ENCODE data around the gene FASN.

Gene FASN

DNA sequence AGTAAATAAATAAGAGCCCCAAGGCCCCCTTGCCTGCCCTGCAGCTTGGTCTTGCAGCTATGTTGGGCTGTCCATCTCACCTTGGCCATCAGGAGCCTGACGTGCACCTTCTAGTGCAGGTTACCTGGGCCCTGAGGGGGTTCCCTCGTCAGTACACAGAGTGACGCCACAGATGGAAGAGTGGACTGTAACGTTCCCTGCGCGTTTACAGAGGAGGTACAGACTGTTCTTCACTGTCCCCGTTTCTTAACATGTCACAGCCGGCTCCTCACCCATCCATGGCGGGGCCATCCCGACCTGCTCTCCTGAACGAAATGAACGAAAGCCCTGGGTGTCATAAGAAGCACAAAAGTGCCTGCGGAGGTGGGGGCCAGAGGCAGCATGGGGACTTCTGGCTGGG is 15.9 kb upstream of the FASN start:
- TF ChIP-seq, protein P1, sequence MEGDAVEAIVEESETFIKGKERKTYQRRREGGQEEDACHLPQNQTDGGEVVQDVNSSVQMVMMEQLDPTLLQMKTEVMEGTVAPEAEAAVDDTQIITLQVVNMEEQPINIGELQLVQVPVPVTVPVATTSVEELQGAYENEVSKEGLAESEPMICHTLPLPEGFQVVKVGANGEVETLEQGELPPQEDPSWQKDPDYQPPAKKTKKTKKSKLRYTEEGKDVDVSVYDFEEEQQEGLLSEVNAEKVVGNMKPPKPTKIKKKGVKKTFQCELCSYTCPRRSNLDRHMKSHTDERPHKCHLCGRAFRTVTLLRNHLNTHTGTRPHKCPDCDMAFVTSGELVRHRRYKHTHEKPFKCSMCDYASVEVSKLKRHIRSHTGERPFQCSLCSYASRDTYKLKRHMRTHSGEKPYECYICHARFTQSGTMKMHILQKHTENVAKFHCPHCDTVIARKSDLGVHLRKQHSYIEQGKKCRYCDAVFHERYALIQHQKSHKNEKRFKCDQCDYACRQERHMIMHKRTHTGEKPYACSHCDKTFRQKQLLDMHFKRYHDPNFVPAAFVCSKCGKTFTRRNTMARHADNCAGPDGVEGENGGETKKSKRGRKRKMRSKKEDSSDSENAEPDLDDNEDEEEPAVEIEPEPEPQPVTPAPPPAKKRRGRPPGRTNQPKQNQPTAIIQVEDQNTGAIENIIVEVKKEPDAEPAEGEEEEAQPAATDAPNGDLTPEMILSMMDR (IDR thresholded peaks at IDR 0.05) = no peak

DNA sequence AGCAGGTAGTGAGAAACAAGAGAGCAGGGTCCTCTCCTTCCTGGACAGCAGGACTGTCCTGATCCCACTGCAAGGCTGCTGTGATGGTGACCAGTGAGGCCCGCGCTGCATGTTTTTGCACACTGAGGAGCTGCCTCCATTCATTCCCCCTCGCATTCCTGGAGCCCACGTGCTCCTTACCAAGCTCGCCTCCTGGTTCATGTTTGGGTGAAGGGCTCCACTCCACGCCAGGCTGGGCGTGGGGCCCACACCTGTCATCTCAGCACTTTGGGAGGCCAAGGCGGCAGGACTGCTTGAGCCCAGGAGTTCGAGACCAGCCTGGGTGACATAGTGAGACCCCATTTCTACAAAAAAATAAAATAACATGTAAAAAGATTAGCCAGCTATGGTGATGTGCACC is 15.4 kb upstream of the FASN start:
- TF ChIP-seq, protein P1 (IDR thresholded peaks at IDR 0.05) = no peak

DNA sequence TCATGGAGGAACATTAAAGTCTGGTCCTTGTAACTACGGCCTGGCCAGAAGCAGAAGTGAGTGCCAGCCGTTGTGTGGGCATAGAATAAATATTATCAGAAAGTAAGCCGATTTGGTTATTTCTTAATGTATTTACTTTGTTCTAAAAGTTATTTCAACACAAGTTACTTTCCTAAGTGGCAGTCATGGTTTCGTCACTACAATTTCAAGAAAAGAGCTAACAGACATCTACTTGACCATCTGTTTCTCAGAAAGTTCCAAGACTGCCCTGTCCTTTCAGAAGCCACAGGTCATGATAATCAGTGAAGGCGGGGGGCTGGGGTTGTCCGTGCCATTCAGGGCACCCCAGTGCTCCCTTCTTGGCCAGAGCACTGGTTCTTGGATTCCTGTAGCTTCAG is 14.9 kb upstream of the FASN start:
- TF ChIP-seq, protein P1 (IDR thresholded peaks at IDR 0.05) = no peak

DNA sequence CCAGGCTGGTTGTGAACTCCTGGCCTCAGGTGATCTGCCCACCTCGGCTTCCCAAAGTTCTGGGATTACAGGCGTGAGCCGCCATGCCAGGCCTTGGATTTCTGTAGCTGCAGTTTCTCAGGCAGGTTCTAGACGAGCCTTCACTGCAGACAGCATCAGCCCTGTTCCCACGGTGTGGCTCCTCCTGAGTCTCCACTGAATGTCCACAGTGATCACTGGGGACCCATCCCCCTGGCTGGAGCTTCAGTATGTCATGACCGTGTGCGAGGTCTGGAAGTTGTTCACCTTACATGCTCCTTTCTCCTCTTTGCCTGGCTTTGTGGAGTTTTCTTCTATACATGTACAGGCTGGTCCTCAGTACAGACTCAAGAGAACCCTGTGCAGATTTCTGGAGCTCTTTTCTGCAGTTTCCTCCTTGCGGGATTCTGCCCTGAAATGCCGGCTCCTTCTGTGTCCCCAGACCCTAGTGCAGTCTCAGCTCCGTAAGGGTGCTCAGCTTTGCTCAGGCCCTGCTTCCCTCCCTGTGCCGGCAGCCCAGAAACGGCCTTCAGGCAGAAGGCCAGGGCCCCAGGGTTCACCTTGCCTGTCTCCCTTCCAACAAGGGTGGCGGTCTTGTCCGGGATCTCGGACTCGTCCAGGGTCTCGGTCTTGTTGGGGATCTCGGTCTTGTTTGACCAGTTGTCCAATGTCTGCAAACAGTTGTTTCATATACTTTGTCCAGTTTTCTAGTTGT is 14.3 kb upstream of the FASN start:
- TF ChIP-seq, protein P1 (IDR thresholded peaks at IDR 0.05) = no peak

DNA sequence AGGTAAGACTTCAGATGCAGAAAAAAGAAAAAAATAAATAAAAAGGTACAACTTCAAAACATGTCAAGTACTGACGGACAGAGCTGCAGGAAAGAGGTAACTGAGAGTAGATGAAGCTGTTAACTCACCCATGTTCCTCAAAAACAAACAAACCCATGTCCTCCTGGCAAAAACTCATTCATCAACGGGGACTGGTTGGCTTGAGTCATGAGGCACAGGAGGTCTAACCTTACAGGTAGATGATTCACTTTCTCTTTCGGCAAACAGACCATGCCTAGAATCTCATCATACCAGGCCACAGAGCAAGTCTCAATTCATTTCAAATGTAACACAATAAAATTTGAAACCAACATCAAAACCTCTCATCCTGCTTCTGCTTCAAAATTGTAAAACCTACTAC is 12.3 kb upstream of the FASN start:
- TF ChIP-seq, protein P1 (IDR thresholded peaks at IDR 0.05) = no peak

DNA sequence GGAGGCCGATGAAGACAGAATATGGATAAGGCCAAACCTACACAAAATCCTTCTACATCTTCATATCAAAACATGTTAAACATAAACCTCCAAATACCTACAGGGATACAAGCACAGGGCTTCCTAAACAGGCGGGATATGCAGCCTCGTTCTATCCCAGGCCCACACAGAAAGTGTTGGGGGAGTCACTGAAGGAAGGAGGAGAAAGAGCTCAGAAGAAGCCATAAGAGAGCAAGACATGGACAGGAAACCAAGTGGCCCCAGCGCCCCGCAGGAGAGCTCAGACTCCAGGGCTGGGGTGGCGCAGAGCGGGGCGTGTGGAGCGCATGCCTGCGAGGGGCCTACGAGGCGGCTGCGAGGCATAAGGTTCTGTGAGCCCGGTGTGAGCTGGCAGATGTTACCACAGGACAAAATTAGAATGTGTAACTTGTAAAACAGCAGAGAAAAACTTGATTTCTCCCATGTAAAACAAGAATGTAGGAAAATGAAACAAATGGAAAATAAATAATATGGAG is 11.0 kb upstream of the FASN start:
- TF ChIP-seq, protein P1 (IDR thresholded peaks at IDR 0.05) = no peak

DNA sequence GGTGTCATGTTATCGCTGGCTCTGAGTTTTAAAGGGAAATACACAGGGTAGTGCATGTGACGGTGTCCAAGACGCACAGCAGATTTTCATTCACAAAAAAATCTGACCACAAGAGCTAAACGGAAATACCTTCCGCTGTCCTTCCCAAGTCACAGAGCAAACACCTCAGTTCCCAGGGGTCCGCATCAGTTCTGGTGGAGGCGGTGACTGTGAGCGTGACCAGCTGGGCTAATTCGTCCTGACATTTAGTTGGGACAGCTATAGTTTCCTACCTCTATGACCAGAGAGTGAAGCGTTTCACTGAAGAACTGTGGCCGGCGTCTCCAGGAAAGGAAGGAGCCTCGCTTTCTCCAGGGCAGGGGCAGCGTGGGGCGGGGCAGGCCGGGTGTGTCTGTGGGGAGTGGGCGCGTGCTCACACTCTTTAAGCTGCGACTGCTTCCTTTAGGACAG is 10.5 kb upstream of the FASN start:
- TF ChIP-seq, protein P1 (IDR thresholded peaks at IDR 0.05) = no peak
